ENCODE measurements around the gene ZNF609.

Gene ZNF609

DNA sequence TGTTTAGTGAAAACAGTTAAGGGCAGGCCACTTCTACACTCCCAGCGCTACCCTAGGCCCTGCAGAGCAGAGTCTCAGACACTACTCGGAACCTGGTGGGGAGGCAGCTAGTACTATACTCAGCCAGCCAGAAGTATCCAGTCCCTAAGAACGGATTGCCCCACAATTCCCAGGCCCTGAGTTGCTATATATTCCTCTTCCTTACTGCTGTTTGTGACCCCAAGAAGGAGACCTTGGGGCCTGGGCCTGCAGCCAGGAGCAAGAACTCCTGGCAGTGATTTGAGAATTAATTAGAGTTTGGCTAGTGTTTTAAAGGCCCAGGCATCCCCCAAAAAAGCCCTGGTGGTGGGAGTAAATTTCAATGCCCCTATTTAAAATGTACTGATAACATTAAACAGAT, 227.3 kb downstream of the ZNF609 start:
- Mint-ChIP-seq H3K36me3 (ENCODE audit: low read depth) (peaks cover 79% of the 10 kb centered on the region), H3K4me1 (peaks cover 78% of the 10 kb centered on the region), H3K4me3 (peak overlapping the region in 1 of 3 experiments; percentile 27), H3K27me3 (ENCODE audit: low read depth) (no peaks in the 10 kb centered on the region), H3K9me3 (no peaks in the 10 kb centered on the region), H3K27ac (peak overlapping the region; percentile 82 to 95 (median 90))
- no peak for TF ChIP-seq CTCF (IDR thresholded peaks at IDR 0.05; ENCODE audit: unreplicated experiment in 3 of 3)

- H3K27me3 Mint-ChIP-seq (ENCODE audit: low read depth) = no peaks in the 10 kb centered on the region
- H3K9me3 Mint-ChIP-seq = no peaks in the 10 kb centered on the region
- peaks cover 78% of the 10 kb centered on the region for H3K36me3 Mint-ChIP-seq (ENCODE audit: low read depth)
- H3K4me1 Mint-ChIP-seq = peaks cover 78% of the 10 kb centered on the region
- no peak for TF ChIP-seq CTCF (IDR thresholded peaks at IDR 0.05; ENCODE audit: unreplicated experiment in 3 of 3)
- no peak overlapping the region for H3K4me3 Mint-ChIP-seq
- H3K27ac Mint-ChIP-seq = peak overlapping the region; percentile 82 to 95 (median 90)
Measured at GRCh38 chr15:64688770-64689169, 228.4 kb downstream of the ZNF609 start.

DNA sequence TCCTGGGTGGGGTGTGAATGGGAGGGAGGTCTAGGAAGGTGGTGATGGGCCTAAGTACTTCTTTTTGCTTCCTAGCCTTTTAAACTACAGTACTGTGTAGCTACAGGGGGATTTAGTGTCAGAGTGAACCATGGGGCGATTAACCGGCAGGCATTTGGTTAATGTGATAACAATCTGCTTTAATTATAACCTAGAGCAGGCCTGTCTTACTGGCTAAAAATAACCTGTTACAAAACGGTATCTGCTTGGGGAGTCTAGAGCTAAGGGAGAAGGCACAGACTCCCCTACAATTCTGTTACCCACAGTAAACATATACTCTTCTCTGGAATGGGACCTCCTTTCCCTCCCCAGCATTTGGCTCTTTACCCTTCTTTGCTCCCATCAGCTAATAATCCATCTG, 229.6 kb downstream of the ZNF609 start:
- Mint-ChIP-seq H3K36me3 (ENCODE audit: low read depth) (peaks cover 77% of the 10 kb centered on the region), H3K27me3 (ENCODE audit: low read depth) (no peaks in the 10 kb centered on the region), H3K9me3 (no peaks in the 10 kb centered on the region), H3K27ac (peak overlapping the region; percentile 55 to 95 (median 81)), H3K4me1 (peaks cover 72% of the 10 kb centered on the region), H3K4me3 (no peak overlapping the region)
- TF ChIP-seq CTCF (IDR thresholded peaks at IDR 0.05; ENCODE audit: unreplicated experiment in 3 of 3) = no peak

DNA sequence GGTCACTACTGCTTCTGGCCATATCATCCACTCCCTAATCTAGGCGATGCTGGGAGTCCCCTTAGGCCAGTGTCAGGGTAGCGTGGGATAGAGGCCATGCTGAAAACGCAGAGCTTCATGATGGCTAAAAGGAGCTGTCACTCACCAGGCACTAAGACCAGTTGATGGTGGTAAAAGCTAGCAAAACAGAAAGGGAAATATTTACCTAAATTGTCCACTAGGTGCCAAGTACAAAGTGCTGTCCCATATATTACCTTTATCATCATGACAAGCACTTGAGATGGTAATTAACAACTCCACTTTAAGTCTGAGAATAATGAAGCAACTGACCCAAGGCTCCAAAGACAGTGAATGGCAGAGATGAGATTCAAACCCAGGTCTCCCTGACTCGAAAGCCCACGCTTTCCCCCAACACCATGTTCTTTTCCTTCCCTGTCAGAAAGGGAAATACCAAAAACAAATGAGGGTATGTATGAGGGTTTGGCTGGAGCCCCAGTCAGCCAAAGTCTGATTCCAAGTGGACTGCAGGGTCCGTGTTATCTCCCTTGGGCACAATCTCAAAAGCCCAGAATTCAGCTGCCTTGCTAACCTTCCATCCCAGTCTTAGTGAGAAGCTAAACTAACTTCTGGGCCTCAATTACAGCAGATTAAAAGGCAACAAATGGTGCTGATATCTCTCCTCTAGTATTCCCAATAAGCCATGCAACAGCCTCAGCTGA, 230.4 kb downstream of the ZNF609 start:
- Mint-ChIP-seq H3K9me3 (no peaks in the 10 kb centered on the region), H3K36me3 (ENCODE audit: low read depth) (peaks cover 78% of the 10 kb centered on the region)

GRCh38 chr15:64691896-64692565, 231.7 kb downstream of the ZNF609 start:
- TF ChIP-seq CTCF (IDR thresholded peaks at IDR 0.05; ENCODE audit: unreplicated experiment in 3 of 3) = no peak
- H3K36me3 Mint-ChIP-seq (ENCODE audit: low read depth) = peaks cover 69% of the 10 kb centered on the region
- no peaks in the 10 kb centered on the region for H3K27me3 Mint-ChIP-seq (ENCODE audit: low read depth)
- no peaks in the 10 kb centered on the region for H3K9me3 Mint-ChIP-seq
- H3K4me1 Mint-ChIP-seq = peaks cover 72% of the 10 kb centered on the region
- H3K27ac Mint-ChIP-seq = no peak overlapping the region
- H3K4me3 Mint-ChIP-seq = no peak overlapping the region

More for the DNA sequence above, 230.4 kb downstream of the ZNF609 start:
- H3K4me3 Mint-ChIP-seq = no peak overlapping the region
- TF ChIP-seq CTCF (IDR thresholded peaks at IDR 0.05; ENCODE audit: unreplicated experiment in 3 of 3) = peak in 1 of 3 experiments; percentile 11
- peaks cover 73% of the 10 kb centered on the region for H3K4me1 Mint-ChIP-seq
- no peaks in the 10 kb centered on the region for H3K27me3 Mint-ChIP-seq (ENCODE audit: low read depth)
- H3K27ac Mint-ChIP-seq = peak overlapping the region; percentile 81 to 95 (median 84)

Data from nephron (organoid).